Peyer's patch (tissue), 4 donors: ENCODE data around the gene DPF3. TPM values are rescaled to one million over a fixed set of nuclear protein-coding genes. Genes with fewer than 3 reads are reported as not detected.

Experiments
- DNase-seq, 3 donors: peaks; one replicate each; pipeline ENCODE4 v3.0.0-alpha.2; 2017 to 2019
- H3K27ac ChIP-seq, 4 donors: fragments of 200-600 bp; sonication (generic); one replicate each; pipeline ENCODE4 v1.5.1; 2016 to 2019
- H3K27me3 ChIP-seq, 2 donors: fragments of 200-600 bp; sonication (generic); one replicate each; pipeline ENCODE4 v1.5.1; 2019
- H3K36me3 ChIP-seq, 3 donors: fragments of 200-600 bp; sonication (generic); one replicate each; pipeline ENCODE4 v1.5.1; 2016 to 2019
- H3K4me1 ChIP-seq, 4 donors: fragments of 200-600 bp; sonication (generic); one replicate each; pipeline ENCODE4 v1.5.1; 2016 to 2019
- H3K4me3 ChIP-seq, 4 donors: fragments of 200-600 bp; sonication (generic); 1 replicate in 3 of 4; 2 replicates in 1 of 4; pipeline ENCODE4 v1.5.1; 2016 to 2019; ENCODE audit warnings: mild to moderate bottlenecking in 1 of 4
- H3K9me3 ChIP-seq, 4 donors: fragments of 200-600 bp; sonication (generic); one replicate each; pipeline ENCODE4 v1.5.1; 2016 to 2019; ENCODE audit warnings: mild to moderate bottlenecking in 1 of 4
- POLR2A ChIP-seq, 2 donors: fragments of 450-650 bp; IDR thresholded peaks; one replicate each; pipeline ENCODE4 v1.5.1; 2017; ENCODE audit warnings: antibody characterized with exemption in 2 of 2, mild to moderate bottlenecking in 2 of 2, moderate library complexity in 2 of 2
- total RNA-seq, 4 donors: library from RNA; depleted of rRNA; stranded (reverse); fragments of >200 nt; gene quantifications; one replicate each; pipeline ENCODE4 v1.1.0, GENCODE V29; 2016
- TF ChIP-seq, protein P1 (sequence below), 6 experiments: fragments of 450-650 bp in 4 of 6; fragments of 200-600 bp in 2 of 6; sonication (generic) in 1 of 6; IDR thresholded peaks; one replicate each; pipeline ENCODE4 v1.5.1; 2017 to 2019; ENCODE audit warnings: antibody characterized with exemption in 6 of 6, mild to moderate bottlenecking in 3 of 6, moderate library complexity in 1 of 6

DPF3 gene
- total RNA-seq, 4 donors from 2014 or later: 10.7 to 25.6 (median 17.9) TPM

DNA sequence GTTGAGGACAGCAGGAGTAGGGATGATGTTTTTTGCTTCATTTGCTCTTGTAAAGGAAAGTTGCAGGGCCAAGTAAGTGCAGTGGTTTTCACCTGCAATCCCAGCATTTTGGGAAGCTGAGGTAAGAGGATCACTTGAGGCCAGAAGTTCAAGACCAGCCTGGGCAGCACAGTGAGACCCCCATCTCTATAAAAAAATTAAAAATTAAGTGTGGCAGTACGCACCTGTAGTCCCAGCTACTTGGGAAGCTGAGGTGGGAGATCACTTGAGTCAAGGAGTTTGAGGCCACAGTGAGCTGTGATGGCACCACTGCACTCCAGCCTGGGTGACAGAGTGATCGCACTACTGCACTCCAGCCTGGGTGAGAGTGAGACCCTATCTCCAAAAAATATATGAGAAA is 10.8 kb downstream of the DPF3 start:
- H3K4me1 ChIP-seq: no peaks in the 10 kb centered on the region
- no peak overlapping the region for H3K27ac ChIP-seq
- H3K9me3 ChIP-seq: no peaks in the 10 kb centered on the region
- DNase-seq: no peak
- H3K36me3 ChIP-seq: no peaks in the 10 kb centered on the region
- H3K27me3 ChIP-seq: no peaks in the 10 kb centered on the region
- no peak overlapping the region for H3K4me3 ChIP-seq
- TF ChIP-seq POLR2A (IDR thresholded peaks at IDR 0.05): no peak
- TF ChIP-seq, protein P1, sequence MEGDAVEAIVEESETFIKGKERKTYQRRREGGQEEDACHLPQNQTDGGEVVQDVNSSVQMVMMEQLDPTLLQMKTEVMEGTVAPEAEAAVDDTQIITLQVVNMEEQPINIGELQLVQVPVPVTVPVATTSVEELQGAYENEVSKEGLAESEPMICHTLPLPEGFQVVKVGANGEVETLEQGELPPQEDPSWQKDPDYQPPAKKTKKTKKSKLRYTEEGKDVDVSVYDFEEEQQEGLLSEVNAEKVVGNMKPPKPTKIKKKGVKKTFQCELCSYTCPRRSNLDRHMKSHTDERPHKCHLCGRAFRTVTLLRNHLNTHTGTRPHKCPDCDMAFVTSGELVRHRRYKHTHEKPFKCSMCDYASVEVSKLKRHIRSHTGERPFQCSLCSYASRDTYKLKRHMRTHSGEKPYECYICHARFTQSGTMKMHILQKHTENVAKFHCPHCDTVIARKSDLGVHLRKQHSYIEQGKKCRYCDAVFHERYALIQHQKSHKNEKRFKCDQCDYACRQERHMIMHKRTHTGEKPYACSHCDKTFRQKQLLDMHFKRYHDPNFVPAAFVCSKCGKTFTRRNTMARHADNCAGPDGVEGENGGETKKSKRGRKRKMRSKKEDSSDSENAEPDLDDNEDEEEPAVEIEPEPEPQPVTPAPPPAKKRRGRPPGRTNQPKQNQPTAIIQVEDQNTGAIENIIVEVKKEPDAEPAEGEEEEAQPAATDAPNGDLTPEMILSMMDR (IDR thresholded peaks at IDR 0.05): no peak

DNA sequence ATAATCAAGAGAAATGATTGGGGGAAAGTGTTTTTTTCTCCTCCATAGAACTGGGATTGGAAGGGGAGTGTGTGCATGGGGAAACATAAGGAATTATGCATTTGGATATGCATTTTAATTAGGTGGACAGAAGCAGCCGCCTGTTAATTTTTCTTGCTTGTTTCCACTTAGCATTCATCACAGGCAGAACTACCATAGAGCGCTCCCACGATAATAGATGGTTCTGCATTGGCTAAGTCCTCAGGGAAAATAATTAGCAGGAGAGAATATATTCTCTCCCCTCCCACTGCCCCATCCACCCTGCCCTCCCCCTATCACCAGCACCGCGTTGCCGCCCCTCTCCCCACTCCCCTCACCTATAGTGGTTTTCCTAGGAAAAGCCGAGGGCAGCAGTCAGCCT is 11.4 kb downstream of the DPF3 start:
- no peaks in the 10 kb centered on the region for H3K4me1 ChIP-seq
- H3K36me3 ChIP-seq: no peaks in the 10 kb centered on the region
- no peak overlapping the region for H3K4me3 ChIP-seq
- H3K27ac ChIP-seq: no peak overlapping the region
- TF ChIP-seq, protein P1 (IDR thresholded peaks at IDR 0.05): no peak
- no peak for TF ChIP-seq POLR2A (IDR thresholded peaks at IDR 0.05)
- no peaks in the 10 kb centered on the region for H3K9me3 ChIP-seq
- H3K27me3 ChIP-seq: no peaks in the 10 kb centered on the region
- DNase-seq: no peak

DNA sequence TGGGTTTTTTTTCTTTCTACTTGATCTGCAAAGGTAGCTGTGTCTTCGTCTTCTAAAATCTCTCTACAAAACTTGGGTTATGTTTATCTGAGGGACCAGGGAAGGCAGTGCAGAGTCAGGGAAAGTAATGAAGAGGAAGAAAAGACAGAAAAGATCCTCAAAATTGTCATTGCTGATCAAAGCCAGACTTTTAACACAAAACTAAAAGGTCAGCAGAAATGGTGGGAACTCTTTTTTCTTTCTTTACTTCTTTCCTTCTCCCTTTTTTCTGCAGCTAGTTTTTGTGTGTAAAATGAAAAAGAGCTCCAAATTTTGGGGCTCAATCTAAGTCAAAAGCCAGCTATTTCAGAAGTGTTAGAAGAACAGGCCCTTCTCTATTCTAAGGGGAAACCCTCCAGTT is 11.9 kb downstream of the DPF3 start:
- Histone ChIP-seq H3K27ac (no peak overlapping the region), H3K36me3 (no peaks in the 10 kb centered on the region), H3K27me3 (no peaks in the 10 kb centered on the region), H3K9me3 (no peaks in the 10 kb centered on the region), H3K4me1 (no peaks in the 10 kb centered on the region), H3K4me3 (no peak overlapping the region)
- DNase-seq: no peak
- TF ChIP-seq POLR2A (IDR thresholded peaks at IDR 0.05): no peak
- TF ChIP-seq, protein P1 (IDR thresholded peaks at IDR 0.05): no peak

DNA sequence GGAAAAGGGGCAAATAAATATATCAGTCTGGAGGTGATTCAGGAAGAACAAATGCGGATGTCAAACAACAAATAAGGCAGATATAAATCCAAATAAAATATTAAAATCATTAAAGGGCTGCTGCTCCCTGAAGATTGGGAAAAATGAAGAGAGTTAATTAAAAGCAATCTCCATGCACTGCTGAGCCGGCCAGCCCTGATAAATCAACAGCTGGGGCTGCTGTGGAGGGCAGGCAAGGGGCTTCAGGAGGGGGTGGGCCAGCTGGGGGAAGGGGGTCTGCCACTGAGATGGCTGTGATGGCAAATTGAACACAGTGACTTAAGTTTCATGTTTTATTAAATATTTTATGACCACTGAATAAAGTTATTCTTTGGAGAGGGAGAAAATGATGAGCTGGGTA is 12.4 kb downstream of the DPF3 start:
- no peaks in the 10 kb centered on the region for H3K36me3 ChIP-seq
- no peak overlapping the region for H3K27ac ChIP-seq
- no peaks in the 10 kb centered on the region for H3K27me3 ChIP-seq
- no peak overlapping the region for H3K4me3 ChIP-seq
- no peaks in the 10 kb centered on the region for H3K4me1 ChIP-seq
- TF ChIP-seq, protein P1 (IDR thresholded peaks at IDR 0.05): no peak
- no peak for TF ChIP-seq POLR2A (IDR thresholded peaks at IDR 0.05)
- no peak for DNase-seq
- no peaks in the 10 kb centered on the region for H3K9me3 ChIP-seq

DNA sequence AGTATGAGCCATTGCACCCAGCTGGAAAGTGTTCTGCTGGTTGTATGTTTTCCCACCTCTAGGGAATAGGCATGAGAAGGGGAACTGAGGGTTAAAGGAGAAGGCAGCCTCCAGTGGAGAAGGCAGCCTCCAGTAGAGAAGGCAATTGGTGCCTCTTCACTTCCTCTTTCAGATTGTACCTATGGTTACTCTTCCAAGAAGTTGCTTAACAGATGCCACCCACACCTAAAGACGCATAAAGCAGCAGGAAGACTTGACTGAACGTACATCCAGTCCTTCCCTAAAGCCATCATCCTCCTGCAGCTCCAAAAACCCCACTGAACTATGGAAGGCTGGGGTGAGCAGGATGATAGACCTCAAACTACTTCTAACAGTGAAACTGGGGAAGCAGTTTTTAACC is 13.1 kb downstream of the DPF3 start:
- no peaks in the 10 kb centered on the region for H3K4me1 ChIP-seq
- H3K9me3 ChIP-seq: no peaks in the 10 kb centered on the region
- H3K36me3 ChIP-seq: no peaks in the 10 kb centered on the region
- TF ChIP-seq POLR2A (IDR thresholded peaks at IDR 0.05): no peak
- TF ChIP-seq, protein P1 (IDR thresholded peaks at IDR 0.05): no peak
- H3K27me3 ChIP-seq: no peaks in the 10 kb centered on the region
- no peak overlapping the region for H3K4me3 ChIP-seq
- DNase-seq: no peak
- H3K27ac ChIP-seq: no peak overlapping the region

DNA sequence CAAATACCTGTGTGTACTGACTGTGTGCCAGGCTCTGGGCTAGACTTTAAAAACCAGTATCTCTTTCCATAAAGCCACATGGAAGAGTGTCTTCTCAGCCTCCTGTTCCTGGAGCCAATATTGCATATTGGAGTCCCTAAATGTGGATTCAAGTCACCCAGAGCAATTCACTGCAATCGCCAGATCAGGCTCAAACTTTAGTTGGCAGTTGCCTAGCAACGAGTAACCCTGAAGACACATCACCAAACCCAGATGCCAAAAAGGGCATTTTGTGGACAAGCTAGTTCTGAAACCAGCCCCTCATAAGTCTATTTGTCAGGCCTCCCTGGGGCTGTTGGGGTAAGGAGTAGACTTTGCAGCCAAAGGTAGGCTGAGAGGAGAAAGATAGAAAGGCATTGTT is 13.7 kb downstream of the DPF3 start:
- Histone ChIP-seq H3K4me1 (no peaks in the 10 kb centered on the region), H3K27me3 (no peaks in the 10 kb centered on the region), H3K4me3 (no peak overlapping the region), H3K36me3 (no peaks in the 10 kb centered on the region), H3K9me3 (no peaks in the 10 kb centered on the region), H3K27ac (no peak overlapping the region)
- no peak for DNase-seq
- TF ChIP-seq POLR2A (IDR thresholded peaks at IDR 0.05): no peak
- TF ChIP-seq, protein P1 (IDR thresholded peaks at IDR 0.05): no peak
